GM12875 (cell line): ENCODE measurements around the gene FBXO41.

Source experiments
- H3K4me3 ChIP-seq: one replicate; pipeline ENCODE4 v1.5.1; 2011; ENCODE audit warnings: low read depth, low read length, control low read depth
- CTCF ChIP-seq: IDR thresholded peaks from 2 replicates; pipeline ENCODE4 v1.5.1; 2011; ENCODE audit warnings: low read depth, mild to moderate bottlenecking, control low read depth, inconsistent platforms, low read length, moderate library complexity, borderline replicate concordance; ENCODE audit not compliant: insufficient read depth

FBXO41 gene

DNA sequence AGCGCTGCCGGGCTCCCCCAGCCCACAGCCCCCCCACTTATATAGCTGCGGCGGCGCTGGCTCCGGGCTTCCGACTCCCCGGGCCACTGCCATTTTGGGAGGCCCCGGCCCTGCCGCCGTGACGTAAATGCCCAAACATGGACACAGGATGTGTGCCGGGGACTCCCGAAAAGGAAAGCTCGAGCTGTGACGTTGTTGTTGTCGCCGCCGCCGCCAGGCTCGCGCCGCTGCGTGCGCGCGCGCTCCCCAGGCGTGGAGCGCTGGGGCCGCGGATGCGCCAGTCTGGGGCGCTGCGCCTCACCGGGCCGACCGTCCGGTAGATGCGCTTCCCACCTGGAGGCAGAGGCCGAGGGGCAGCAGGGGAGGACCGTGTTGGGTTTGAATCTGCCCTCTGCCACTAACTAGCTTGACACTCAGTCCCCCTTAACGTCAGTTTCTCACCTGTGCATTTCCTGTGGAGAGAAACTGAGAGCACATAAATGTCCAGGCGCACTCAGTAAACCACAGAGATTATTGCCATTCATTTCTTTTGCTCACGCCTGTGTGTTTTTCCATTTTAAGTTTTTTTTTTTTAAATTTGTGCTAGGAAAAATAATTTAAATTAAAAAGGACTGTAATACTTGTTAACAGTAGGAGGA, 9.4 kb upstream of the FBXO41 start, which contains the start of gene EGR4:
EGR4 (minus strand) TSS at position 15 of the 638 bp plus-strand sequence. CDS start 231 bp downstream, outside the sequence.
- TF ChIP-seq CTCF: no peak
- H3K4me3 ChIP-seq: peak within 1 kb of the TSS; percentile 36

DNA sequence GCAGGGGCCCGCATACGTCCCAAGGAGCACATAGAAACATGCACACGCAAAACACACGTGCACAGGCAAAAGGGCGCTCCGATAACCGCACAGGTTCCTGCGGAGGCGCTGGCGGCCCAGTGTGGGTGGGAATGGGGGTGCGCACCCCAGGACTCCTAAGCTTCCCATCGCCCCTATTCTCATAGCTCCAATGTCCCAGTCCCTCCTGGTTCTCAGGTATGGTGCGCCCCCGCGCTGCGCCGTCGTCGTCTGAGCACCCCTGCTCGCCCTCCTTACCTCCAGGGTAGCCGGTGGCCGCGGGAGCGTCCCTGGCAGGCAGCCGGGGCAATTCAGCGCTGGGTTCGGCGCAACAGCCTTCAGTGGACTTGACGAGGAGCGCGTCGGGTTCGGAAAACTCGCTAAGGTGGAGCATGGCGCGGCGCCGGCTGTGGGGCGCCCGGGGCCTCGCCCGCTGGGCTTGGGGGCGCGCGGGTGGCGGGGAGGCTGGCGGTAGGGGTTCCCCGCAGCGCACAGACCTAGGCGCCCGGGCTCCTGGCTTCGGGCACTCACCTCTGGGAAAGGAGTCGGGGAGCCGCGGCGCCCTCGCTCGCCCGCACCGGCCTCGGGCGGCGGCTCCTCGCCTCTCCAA, 8.7 kb upstream of the FBXO41 start:
- TF ChIP-seq CTCF: no peak
- H3K4me3 ChIP-seq: peak overlapping the region; percentile 36

- no peak for TF ChIP-seq CTCF
- no peak overlapping the region for H3K4me3 ChIP-seq
These were observed 8.1 kb upstream of the FBXO41 start for GRCh38 chr2:73292316-73292905.

DNA sequence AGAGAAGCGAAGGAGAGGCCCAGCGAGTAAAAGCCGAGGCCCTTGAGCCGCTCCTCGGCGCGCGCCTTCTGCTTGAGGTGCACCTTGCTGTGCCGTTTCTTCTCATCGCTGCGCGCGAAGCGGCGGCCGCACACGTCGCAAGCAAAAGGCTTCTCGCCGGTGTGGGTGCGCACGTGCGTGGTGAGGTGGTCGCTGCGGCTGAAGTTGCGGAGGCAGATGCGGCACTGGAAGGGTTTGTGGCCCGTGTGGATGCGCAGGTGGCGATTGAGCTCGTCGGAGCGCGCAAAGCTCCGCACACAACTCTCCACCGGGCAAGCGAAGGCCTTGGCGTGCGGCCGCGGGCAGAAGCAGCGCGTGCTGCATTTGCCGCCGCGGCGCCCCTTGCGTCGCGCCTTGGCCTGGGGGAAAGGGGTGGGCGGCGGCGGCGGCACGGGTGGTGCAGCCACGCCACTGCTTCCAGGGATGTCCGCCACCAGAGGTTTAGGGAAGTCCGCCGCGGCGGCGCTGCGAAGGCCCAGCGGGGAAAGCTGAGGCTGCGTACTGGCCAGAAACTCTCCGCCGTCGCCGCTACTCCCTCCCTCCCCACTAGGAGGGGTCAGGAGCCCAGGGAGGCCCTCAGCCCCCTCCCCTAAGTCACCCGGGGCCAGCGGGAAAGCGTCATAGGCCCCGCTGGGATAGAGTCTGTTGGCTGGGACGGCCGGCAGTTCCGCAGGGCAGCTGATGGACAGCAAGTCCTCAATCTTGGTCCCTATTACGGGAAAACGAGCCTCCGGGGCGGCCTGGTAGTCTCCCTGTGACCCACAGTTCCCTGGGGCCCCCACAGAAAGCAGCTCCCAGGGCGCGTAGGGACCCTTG, 7.4 kb upstream of the FBXO41 start:
- 0 out of 2 replicates have a peak, but pooled peaks have one; percentile 15 for TF ChIP-seq CTCF
- H3K4me3 ChIP-seq: no peak overlapping the region

GRCh38 chr2:73291093-73291460, 6.8 kb upstream of the FBXO41 start:
- TF ChIP-seq CTCF: no peak
- H3K4me3 ChIP-seq: no peak overlapping the region

GRCh38 chr2:73290049-73290839, 6.0 kb upstream of the FBXO41 start:
- peak; percentile 82 for TF ChIP-seq CTCF
- H3K4me3 ChIP-seq: no peak overlapping the region
